ENCODE data around the gene PRODH2.

GRCh38 chr19:35816846-35817245 lies 4.2 kb upstream of the PRODH2 start:
- TF ChIP-seq CTCF (IDR thresholded peaks at IDR 0.05; ENCODE audit: low read depth, low read length, poor library complexity, severe bottlenecking): no peak
- no peak for TF ChIP-seq EZH2phosphoT487 (IDR thresholded peaks at IDR 0.05; ENCODE audit: borderline replicate concordance, low read length)
